Activated CD8-positive, alpha-beta T cell treated with anti-CD3 and anti-CD28 coated beads, Interleukin-2, amount 10 ng/mL, durations not matched to agents 7 days and 5 days (primary cell): ENCODE results near the gene GPATCH2L. TPM values are rescaled to one million over a fixed set of nuclear protein-coding genes. Genes with fewer than 3 reads are reported as not detected.
A peak's percentile ranks its signal among the peaks of the same experiment; 100 is the strongest.

ENCODE experiments used
- ATAC-seq: fragments of 150-1000 bp; cut with Tn5 transposase; one replicate; pipeline ENCODE4 v1.10.0; 2021; ENCODE audit warnings: moderate library complexity
- CTCF ChIA-PET: fragments of 350-600 bp; sonication (Branson Sonifier 250); formaldehyde crosslinking; loops from one replicate; lab custom pipeline; 2021; ENCODE audit warnings: antibody characterized with exemption; lab: Charles Lee
- POLR2A ChIA-PET: fragments of 350-600 bp; sonication (Branson Sonifier 250); formaldehyde crosslinking; loops from one replicate; lab custom pipeline; 2021; ENCODE audit warnings: antibody characterized with exemption; lab: Charles Lee
- DNase-seq: peaks from one replicate; pipeline ENCODE4 v3.0.0-alpha.2; 2020
- H3K27ac Mint-ChIP-seq: one replicate; pipeline ENCODE4 v1.8.0; 2021; ENCODE audit warnings: mild to moderate bottlenecking, mixed read lengths
- H3K27me3 Mint-ChIP-seq: one replicate; pipeline ENCODE4 v1.8.0; 2021; ENCODE audit warnings: low read depth, mixed read lengths
- H3K36me3 Mint-ChIP-seq: one replicate; pipeline ENCODE4 v1.8.0; 2021; ENCODE audit warnings: low read depth, mixed read lengths
- H3K4me1 Mint-ChIP-seq: one replicate; pipeline ENCODE4 v1.8.0; 2021; ENCODE audit warnings: low read depth, mixed read lengths
- H3K4me3 Mint-ChIP-seq: one replicate; pipeline ENCODE4 v1.8.0; 2021; ENCODE audit warnings: mild to moderate bottlenecking, mixed read lengths
- H3K9me3 Mint-ChIP-seq: one replicate; pipeline ENCODE4 v1.8.0; 2022; ENCODE audit warnings: mixed read lengths; ENCODE audit not compliant: insufficient read depth
- total RNA-seq, 2 experiments: library from RNA; stranded (reverse); gene quantifications; one replicate each; pipeline ENCODE4 v1.2.3, GENCODE V29; 2021

GPATCH2L gene
- total RNA-seq, 2 experiments from 2014 or later = 52.8 to 55.9 TPM

- Mint-ChIP-seq H3K4me3 (no peak overlapping the region), H3K9me3 (no peaks in the 10 kb centered on the region), H3K36me3 (no peaks in the 10 kb centered on the region), H3K27me3 (no peaks in the 10 kb centered on the region), H3K4me1 (no peaks in the 10 kb centered on the region), H3K27ac (no peak overlapping the region)
- ChIA-PET POLR2A (no interaction called here), CTCF (no interaction called here)
- ATAC-seq (no peak), DNase-seq (no peak)
Measured at GRCh38 chr14:76123426-76124225, 28.1 kb upstream of the GPATCH2L start.

DNA sequence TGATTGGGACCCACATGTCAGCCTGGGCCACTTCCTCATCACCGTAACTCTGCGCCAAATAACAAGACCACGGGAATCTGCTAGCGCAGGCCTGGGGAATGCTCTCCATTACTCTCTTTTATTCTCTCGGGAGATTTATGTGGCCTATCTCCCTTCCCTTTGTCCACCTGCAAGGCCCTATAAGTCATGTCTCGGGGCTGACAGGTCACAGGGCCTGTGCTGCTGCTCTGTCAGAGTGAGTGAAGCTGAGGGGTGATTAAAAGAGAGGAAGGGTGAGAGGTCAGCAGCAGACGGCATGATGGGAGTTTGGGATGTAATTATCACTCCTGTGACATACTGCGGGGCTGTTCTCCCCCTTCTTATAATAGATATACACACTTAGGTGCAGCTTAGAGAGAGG is 26.2 kb upstream of the GPATCH2L start:
- peaks cover 6% of the 10 kb centered on the region for H3K27me3 Mint-ChIP-seq

GRCh38 chr14:76126076-76126475 is 25.6 kb upstream of the GPATCH2L start:
- Mint-ChIP-seq H3K27me3 (peaks cover 12% of the 10 kb centered on the region), H3K9me3 (no peaks in the 10 kb centered on the region), H3K4me1 (no peaks in the 10 kb centered on the region), H3K36me3 (no peaks in the 10 kb centered on the region), H3K4me3 (no peak overlapping the region), H3K27ac (no peak overlapping the region)
- DNase-seq = no peak
- ChIA-PET POLR2A (no interaction called here), CTCF (no interaction called here)
- no peak for ATAC-seq

More for the DNA sequence above, 26.2 kb upstream of the GPATCH2L start:
- ChIA-PET CTCF (no interaction called here), POLR2A (no interaction called here)
- ATAC-seq (no peak), DNase-seq (no peak)
- H3K36me3 Mint-ChIP-seq = no peaks in the 10 kb centered on the region
- H3K27ac Mint-ChIP-seq = no peak overlapping the region
- H3K9me3 Mint-ChIP-seq = no peaks in the 10 kb centered on the region
- H3K4me3 Mint-ChIP-seq = no peak overlapping the region
- H3K4me1 Mint-ChIP-seq = no peaks in the 10 kb centered on the region

DNA sequence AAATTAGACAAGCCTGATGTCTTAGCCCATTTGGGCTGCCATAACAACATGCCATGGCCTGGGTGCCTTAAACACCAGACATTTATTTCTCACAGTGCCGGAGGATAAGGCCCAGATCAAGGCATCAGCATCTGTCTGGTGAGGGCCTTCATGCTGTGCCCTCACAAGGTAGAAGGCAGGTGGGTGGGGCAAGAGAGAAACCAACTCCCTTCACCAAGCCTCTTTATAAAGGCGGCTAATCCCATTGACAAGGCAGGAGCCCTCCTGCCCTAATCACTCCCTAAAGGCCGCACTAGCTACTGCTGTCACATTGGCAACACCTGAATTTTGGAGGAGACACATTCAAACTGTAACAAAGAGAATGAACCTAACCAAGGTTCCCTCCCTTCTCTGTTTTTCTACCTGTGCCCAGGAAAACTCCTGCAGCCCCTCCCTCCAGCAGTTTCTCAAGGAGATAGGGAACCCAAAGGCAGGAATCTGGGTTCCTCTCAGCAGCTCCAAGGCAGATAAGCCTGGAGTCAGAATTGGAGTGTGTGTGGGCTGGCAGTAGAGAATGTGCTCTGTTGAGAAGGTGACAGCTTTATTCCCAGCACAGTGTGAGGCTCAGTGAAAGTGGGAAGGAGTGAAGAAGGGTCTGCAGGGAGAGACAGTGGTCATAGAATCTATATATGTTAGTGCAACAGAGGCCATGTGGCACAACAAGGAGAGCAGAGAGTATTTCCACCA is 21.7 kb upstream of the GPATCH2L start:
- H3K4me3 Mint-ChIP-seq = no peak overlapping the region
- no peaks in the 10 kb centered on the region for H3K36me3 Mint-ChIP-seq
- H3K9me3 Mint-ChIP-seq = no peaks in the 10 kb centered on the region
- H3K27ac Mint-ChIP-seq = no peak overlapping the region
- no peak for DNase-seq
- ChIA-PET CTCF (no interaction called here), POLR2A (no interaction called here)
- ATAC-seq = no peak
- H3K27me3 Mint-ChIP-seq = peaks cover 26% of the 10 kb centered on the region
- H3K4me1 Mint-ChIP-seq = no peaks in the 10 kb centered on the region

GRCh38 chr14:76131071-76131965 is 20.4 kb upstream of the GPATCH2L start:
- Mint-ChIP-seq H3K27ac (no peak overlapping the region), H3K4me3 (no peak overlapping the region), H3K36me3 (no peaks in the 10 kb centered on the region), H3K27me3 (peaks cover 35% of the 10 kb centered on the region), H3K4me1 (no peaks in the 10 kb centered on the region), H3K9me3 (no peaks in the 10 kb centered on the region)
- CTCF ChIA-PET = no interaction called here
- DNase-seq = no peak
- POLR2A ChIA-PET = no interaction called here
- ATAC-seq = no peak

GRCh38 chr14:76133103-76133502 is 18.6 kb upstream of the GPATCH2L start:
- H3K4me1 Mint-ChIP-seq = peaks cover 1% of the 10 kb centered on the region
- H3K4me3 Mint-ChIP-seq = no peak overlapping the region
- CTCF ChIA-PET = no interaction called here

GRCh38 chr14:76134231-76134630 is 17.5 kb upstream of the GPATCH2L start:
- Mint-ChIP-seq H3K27ac (no peak overlapping the region), H3K36me3 (peaks cover 4% of the 10 kb centered on the region)
- CTCF ChIA-PET = no interaction called here

More at GRCh38 chr14:76133103-76133502, 18.6 kb upstream of the GPATCH2L start:
- Mint-ChIP-seq H3K36me3 (peaks cover 2% of the 10 kb centered on the region), H3K27me3 (peaks cover 51% of the 10 kb centered on the region), H3K27ac (no peak overlapping the region), H3K9me3 (no peaks in the 10 kb centered on the region)
- POLR2A ChIA-PET = no interaction called here
- DNase-seq = peak; percentile 41
- no peak for ATAC-seq

DNA sequence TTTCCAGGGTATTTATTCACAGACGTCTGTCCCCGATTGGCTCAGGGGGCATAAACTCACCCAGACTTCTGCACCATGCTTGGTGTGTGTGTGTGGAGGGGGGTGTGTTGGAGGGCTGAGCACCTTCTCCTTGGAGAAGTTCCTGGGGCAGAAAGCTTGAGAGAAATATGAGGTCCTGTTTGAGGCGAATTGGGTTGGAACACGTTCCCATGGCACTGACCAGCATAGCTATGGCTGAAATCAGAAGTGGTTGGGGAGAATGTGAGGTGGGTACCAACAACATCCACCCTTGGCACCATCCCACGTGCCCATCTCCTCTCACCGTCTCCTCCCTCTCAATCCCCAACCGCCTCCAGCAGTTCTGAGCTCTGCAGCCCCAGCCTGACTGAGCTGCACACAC is 16.0 kb upstream of the GPATCH2L start:
- peaks cover 63% of the 10 kb centered on the region for H3K27me3 Mint-ChIP-seq
- no peak for DNase-seq
- H3K36me3 Mint-ChIP-seq = peaks cover 4% of the 10 kb centered on the region
- no peak overlapping the region for H3K27ac Mint-ChIP-seq
- peaks cover 2% of the 10 kb centered on the region for H3K4me1 Mint-ChIP-seq
- ATAC-seq = no peak
- H3K9me3 Mint-ChIP-seq = no peaks in the 10 kb centered on the region
- ChIA-PET POLR2A (no interaction called here), CTCF (no interaction called here)
- no peak overlapping the region for H3K4me3 Mint-ChIP-seq

More at GRCh38 chr14:76134231-76134630, 17.5 kb upstream of the GPATCH2L start:
- H3K4me1 Mint-ChIP-seq = peaks cover 2% of the 10 kb centered on the region
- ATAC-seq (no peak), DNase-seq (no peak)
- POLR2A ChIA-PET = no interaction called here
- no peaks in the 10 kb centered on the region for H3K9me3 Mint-ChIP-seq
- peaks cover 57% of the 10 kb centered on the region for H3K27me3 Mint-ChIP-seq
- no peak overlapping the region for H3K4me3 Mint-ChIP-seq

- CTCF ChIA-PET = no interaction called here
- Mint-ChIP-seq H3K36me3 (peaks cover 4% of the 10 kb centered on the region), H3K9me3 (peaks cover 2% of the 10 kb centered on the region), H3K4me1 (peaks cover 2% of the 10 kb centered on the region), H3K4me3 (no peak overlapping the region), H3K27me3 (peaks cover 59% of the 10 kb centered on the region), H3K27ac (no peak overlapping the region)
- POLR2A ChIA-PET = no interaction called here
- ATAC-seq (no peak), DNase-seq (no peak)
Measured at GRCh38 chr14:76136476-76137110, 15.1 kb upstream of the GPATCH2L start.

DNA sequence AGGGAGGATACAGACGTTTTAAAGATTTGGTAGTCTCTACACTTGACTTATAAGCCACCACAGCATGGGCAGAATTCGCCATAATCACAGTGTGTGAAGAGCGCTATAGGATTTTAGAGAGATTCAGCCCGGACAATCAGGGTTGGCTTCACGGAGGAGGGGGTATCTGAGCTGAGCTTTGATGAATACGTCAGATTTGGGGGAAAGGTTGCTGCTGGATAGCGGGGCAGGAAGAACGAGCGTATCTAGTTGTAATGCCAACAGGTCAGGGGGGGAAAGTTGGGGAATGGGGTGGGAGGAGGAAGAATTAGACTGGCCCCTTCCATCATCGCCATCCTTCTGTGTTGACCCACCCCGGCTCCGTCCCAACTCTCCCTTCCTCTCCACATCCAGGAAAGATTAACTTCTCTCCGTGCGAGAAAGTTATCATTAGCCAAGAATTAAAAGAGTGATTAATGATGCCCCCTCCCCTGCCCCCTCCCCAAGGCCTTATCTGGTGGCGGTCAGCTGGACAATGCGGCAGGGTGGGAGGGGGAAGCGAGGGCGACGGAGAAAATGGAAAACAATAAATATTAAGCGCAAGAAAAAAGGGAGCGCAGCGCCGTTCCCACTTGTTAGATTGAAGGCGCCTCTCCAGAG is 13.5 kb upstream of the GPATCH2L start:
- DNase-seq (no peak), ATAC-seq (no peak)
- Mint-ChIP-seq H3K9me3 (peaks cover 7% of the 10 kb centered on the region), H3K27ac (no peak overlapping the region), H3K27me3 (peaks cover 50% of the 10 kb centered on the region), H3K36me3 (peaks cover 4% of the 10 kb centered on the region), H3K4me3 (no peak overlapping the region), H3K4me1 (peaks cover 2% of the 10 kb centered on the region)
- POLR2A ChIA-PET = no interaction called here
- CTCF ChIA-PET = no interaction called here
